ENCODE data around the gene TRIM42. TPM values are rescaled to one million over a fixed set of nuclear protein-coding genes. Genes with fewer than 3 reads are reported as not detected.

TRIM42 gene
- not detected in 2 replicates for total RNA-seq

- TF ChIP-seq CTCF (IDR thresholded peaks at IDR 0.05; ENCODE audit: insufficient read depth, low read length, poor library complexity, severe bottlenecking) = no peak
- DNase-seq (ENCODE audit: low read depth) = no peak
- no peak within 1 kb of the TSS for H3K4me3 ChIP-seq (ENCODE audit: low read depth, low read length)
- no peaks in the 10 kb centered on the region for H3K27me3 ChIP-seq (ENCODE audit: control insufficient read depth, insufficient read depth, low read length)
- no peaks in the 10 kb centered on the region for H3K36me3 ChIP-seq (ENCODE audit: control insufficient read depth, insufficient read depth, low read length)
Measured at GRCh38 chr3:140677764-140678163, at the start of gene TRIM42. TRIM42 (plus strand) TSS chr3:140678064; CDS start chr3:140678230, 166 bp downstream.

- H3K27me3 ChIP-seq (ENCODE audit: control insufficient read depth, insufficient read depth, low read length) = no peaks in the 10 kb centered on the region
- H3K4me3 ChIP-seq (ENCODE audit: low read depth, low read length) = no peak overlapping the region
- no peaks in the 10 kb centered on the region for H3K36me3 ChIP-seq (ENCODE audit: control insufficient read depth, insufficient read depth, low read length)
- DNase-seq (ENCODE audit: low read depth) = no peak
- TF ChIP-seq CTCF (IDR thresholded peaks at IDR 0.05; ENCODE audit: insufficient read depth, low read length, poor library complexity, severe bottlenecking) = no peak
Measured at GRCh38 chr3:140628606-140629005, 49.3 kb upstream of the TRIM42 start.

GRCh38 chr3:140629357-140630137 lies 48.3 kb upstream of the TRIM42 start:
- no peaks in the 10 kb centered on the region for H3K36me3 ChIP-seq (ENCODE audit: control insufficient read depth, insufficient read depth, low read length)
- peak; percentile 91 for DNase-seq (ENCODE audit: low read depth)
- TF ChIP-seq CTCF (IDR thresholded peaks at IDR 0.05; ENCODE audit: insufficient read depth, low read length, poor library complexity, severe bottlenecking) = no peak
- H3K27me3 ChIP-seq (ENCODE audit: control insufficient read depth, insufficient read depth, low read length) = no peaks in the 10 kb centered on the region
- H3K4me3 ChIP-seq (ENCODE audit: low read depth, low read length) = no peak overlapping the region

- H3K4me3 ChIP-seq (ENCODE audit: low read depth, low read length) = no peak overlapping the region
- DNase-seq (ENCODE audit: low read depth) = no peak
- no peak for TF ChIP-seq CTCF (IDR thresholded peaks at IDR 0.05; ENCODE audit: insufficient read depth, low read length, poor library complexity, severe bottlenecking)
- no peaks in the 10 kb centered on the region for H3K27me3 ChIP-seq (ENCODE audit: control insufficient read depth, insufficient read depth, low read length)
- H3K36me3 ChIP-seq (ENCODE audit: control insufficient read depth, insufficient read depth, low read length) = no peaks in the 10 kb centered on the region
Measured at GRCh38 chr3:140630366-140630765, 47.5 kb upstream of the TRIM42 start.

- H3K4me3 ChIP-seq (ENCODE audit: low read depth, low read length) = no peak overlapping the region
- H3K27me3 ChIP-seq (ENCODE audit: control insufficient read depth, insufficient read depth, low read length) = no peaks in the 10 kb centered on the region
- DNase-seq (ENCODE audit: low read depth) = no peak
- no peak for TF ChIP-seq CTCF (IDR thresholded peaks at IDR 0.05; ENCODE audit: insufficient read depth, low read length, poor library complexity, severe bottlenecking)
- H3K36me3 ChIP-seq (ENCODE audit: control insufficient read depth, insufficient read depth, low read length) = no peaks in the 10 kb centered on the region
Measured at GRCh38 chr3:140630866-140631265, 47.0 kb upstream of the TRIM42 start.

- no peaks in the 10 kb centered on the region for H3K27me3 ChIP-seq (ENCODE audit: control insufficient read depth, insufficient read depth, low read length)
- DNase-seq (ENCODE audit: low read depth) = no peak
- no peak overlapping the region for H3K4me3 ChIP-seq (ENCODE audit: low read depth, low read length)
- TF ChIP-seq CTCF (IDR thresholded peaks at IDR 0.05; ENCODE audit: insufficient read depth, low read length, poor library complexity, severe bottlenecking) = no peak
- H3K36me3 ChIP-seq (ENCODE audit: control insufficient read depth, insufficient read depth, low read length) = no peaks in the 10 kb centered on the region
Measured at GRCh38 chr3:140635276-140635675, 42.6 kb upstream of the TRIM42 start.
